HG03354 (cell line): ENCODE measurements around the gene CLEC14A.

Experiments
- ATAC-seq: cut with Tn5 transposase; IDR thresholded peaks from one replicate; pipeline ENCODE4 v1.9.1; 2021; ENCODE audit warnings: mild to moderate bottlenecking; ENCODE audit not compliant: unreplicated experiment, poor library complexity, severe bottlenecking

CLEC14A gene

GRCh38 chr14:38255673-38256532 lies at the start of gene CLEC14A:
TSS of gene CLEC14A (minus strand) at chr14:38256093. CDS start at chr14:38256022, 71 bp downstream.
- ATAC-seq = peak; percentile 67

- no peak for ATAC-seq
Measured at GRCh38 chr14:38302966-38303365, 47.1 kb upstream of the CLEC14A start.

- no peak for ATAC-seq
Measured at GRCh38 chr14:38302034-38302433, 46.1 kb upstream of the CLEC14A start.

GRCh38 chr14:38297681-38298080 lies 41.8 kb upstream of the CLEC14A start:
- no peak for ATAC-seq

GRCh38 chr14:38291681-38292467 lies 36.0 kb upstream of the CLEC14A start:
- ATAC-seq = no peak

- no peak for ATAC-seq
Measured at GRCh38 chr14:38290601-38291188, 34.8 kb upstream of the CLEC14A start.

GRCh38 chr14:38286452-38286851 lies 30.6 kb upstream of the CLEC14A start:
- ATAC-seq = no peak

- no peak for ATAC-seq
Measured at GRCh38 chr14:38285962-38286361, 30.1 kb upstream of the CLEC14A start.

GRCh38 chr14:38282936-38283335 lies 27.0 kb upstream of the CLEC14A start:
- no peak for ATAC-seq

GRCh38 chr14:38280081-38280480 lies 24.2 kb upstream of the CLEC14A start:
- no peak for ATAC-seq

GRCh38 chr14:38279572-38279971 lies 23.7 kb upstream of the CLEC14A start:
- no peak for ATAC-seq

- no peak for ATAC-seq
Measured at GRCh38 chr14:38278035-38278434, 22.1 kb upstream of the CLEC14A start.

- ATAC-seq = no peak
Measured at GRCh38 chr14:38262844-38263243, 7.0 kb upstream of the CLEC14A start.

- ATAC-seq = no peak
Measured at GRCh38 chr14:38261620-38262019, 5.7 kb upstream of the CLEC14A start.

- no peak for ATAC-seq
Measured at GRCh38 chr14:38257507-38257906, 1.6 kb upstream of the CLEC14A start.

GRCh38 chr14:38256533-38256840 lies 594 bp upstream of the CLEC14A start:
- no peak for ATAC-seq

GRCh38 chr14:38255408-38255672 lies 553 bp downstream of the CLEC14A start:
- peak; percentile 55 for ATAC-seq

GRCh38 chr14:38254571-38255407 lies 1.1 kb downstream of the CLEC14A start:
- no peak for ATAC-seq

- ATAC-seq = no peak
Measured at GRCh38 chr14:38253676-38254075, 2.2 kb downstream of the CLEC14A start.

- ATAC-seq = no peak
Measured at GRCh38 chr14:38252066-38252710, 3.7 kb downstream of the CLEC14A start.
